Measurements from ENCODE around the gene GALNT13.

Gene GALNT13

DNA sequence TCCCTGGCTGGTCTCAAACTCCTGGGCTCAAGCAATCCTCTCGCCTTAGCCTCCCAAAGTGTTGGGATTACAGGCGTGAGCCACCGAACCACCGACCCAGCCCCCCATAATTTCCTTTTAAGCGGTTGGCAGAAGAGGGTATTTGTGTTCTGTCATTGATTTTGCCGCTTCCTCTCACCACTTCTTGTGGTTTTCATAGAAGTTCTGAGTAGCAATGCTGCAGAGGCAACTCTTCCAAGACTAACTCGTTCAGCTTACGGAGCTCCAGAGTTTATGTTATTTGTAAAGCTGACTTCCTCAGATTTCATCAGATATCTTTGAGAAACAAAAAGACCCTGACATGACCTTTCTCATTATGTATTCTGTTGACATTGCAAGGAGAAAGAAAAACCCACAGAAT is 565.4 kb downstream of the GALNT13 start:
- TF ChIP-seq, protein P1, sequence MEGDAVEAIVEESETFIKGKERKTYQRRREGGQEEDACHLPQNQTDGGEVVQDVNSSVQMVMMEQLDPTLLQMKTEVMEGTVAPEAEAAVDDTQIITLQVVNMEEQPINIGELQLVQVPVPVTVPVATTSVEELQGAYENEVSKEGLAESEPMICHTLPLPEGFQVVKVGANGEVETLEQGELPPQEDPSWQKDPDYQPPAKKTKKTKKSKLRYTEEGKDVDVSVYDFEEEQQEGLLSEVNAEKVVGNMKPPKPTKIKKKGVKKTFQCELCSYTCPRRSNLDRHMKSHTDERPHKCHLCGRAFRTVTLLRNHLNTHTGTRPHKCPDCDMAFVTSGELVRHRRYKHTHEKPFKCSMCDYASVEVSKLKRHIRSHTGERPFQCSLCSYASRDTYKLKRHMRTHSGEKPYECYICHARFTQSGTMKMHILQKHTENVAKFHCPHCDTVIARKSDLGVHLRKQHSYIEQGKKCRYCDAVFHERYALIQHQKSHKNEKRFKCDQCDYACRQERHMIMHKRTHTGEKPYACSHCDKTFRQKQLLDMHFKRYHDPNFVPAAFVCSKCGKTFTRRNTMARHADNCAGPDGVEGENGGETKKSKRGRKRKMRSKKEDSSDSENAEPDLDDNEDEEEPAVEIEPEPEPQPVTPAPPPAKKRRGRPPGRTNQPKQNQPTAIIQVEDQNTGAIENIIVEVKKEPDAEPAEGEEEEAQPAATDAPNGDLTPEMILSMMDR (IDR thresholded peaks at IDR 0.05; ENCODE audit: insufficient read depth, missing control alignments): no peak
- DNase-seq (ENCODE audit: insufficient read length, low spot score) (no peak), FAIRE-seq (no peak)

DNA sequence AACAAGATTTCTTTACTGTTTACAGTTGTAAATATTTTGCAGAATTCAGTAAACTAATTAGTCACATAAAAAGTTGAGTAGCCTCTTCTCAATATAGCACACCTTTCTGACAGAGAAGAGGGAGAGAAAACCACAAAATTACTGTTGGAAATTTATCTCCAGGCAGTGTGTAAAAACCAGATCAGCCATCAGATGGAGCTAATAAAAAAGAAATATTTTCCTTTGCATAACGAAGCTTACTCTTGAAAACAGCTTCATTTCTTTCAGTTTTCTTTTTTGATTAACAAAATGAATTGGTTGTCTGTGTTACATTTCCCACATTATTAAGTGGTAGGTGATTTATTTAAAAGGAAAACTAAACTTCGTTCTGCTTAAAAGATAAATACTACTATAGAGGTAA is 567.4 kb downstream of the GALNT13 start:
- TF ChIP-seq, protein P1 (IDR thresholded peaks at IDR 0.05; ENCODE audit: insufficient read depth, missing control alignments): peak; percentile 54
- DNase-seq (ENCODE audit: insufficient read length, low spot score): no peak
- no peak for FAIRE-seq

DNA sequence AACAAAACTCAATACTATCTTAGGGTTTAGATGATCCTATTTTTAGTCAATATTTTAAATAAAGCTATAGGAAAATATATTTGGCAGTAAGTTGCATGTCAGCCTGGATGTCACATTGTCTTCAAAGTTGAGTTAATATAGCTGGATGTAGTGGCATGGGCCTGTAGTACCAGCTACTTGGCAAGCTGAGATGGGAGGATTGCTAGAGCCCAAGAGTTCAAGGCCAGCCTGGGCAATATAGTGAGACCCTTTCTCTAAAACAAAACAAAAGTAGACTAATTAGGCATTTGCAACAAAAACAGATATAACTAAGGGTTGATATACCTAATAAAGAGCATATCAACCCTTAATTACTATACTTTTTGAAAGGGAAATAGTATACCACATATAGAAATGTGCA is 572.2 kb downstream of the GALNT13 start:
- TF ChIP-seq, protein P1 (IDR thresholded peaks at IDR 0.05; ENCODE audit: insufficient read depth, missing control alignments): no peak
- DNase-seq (ENCODE audit: insufficient read length, low spot score) (no peak), FAIRE-seq (no peak)

DNA sequence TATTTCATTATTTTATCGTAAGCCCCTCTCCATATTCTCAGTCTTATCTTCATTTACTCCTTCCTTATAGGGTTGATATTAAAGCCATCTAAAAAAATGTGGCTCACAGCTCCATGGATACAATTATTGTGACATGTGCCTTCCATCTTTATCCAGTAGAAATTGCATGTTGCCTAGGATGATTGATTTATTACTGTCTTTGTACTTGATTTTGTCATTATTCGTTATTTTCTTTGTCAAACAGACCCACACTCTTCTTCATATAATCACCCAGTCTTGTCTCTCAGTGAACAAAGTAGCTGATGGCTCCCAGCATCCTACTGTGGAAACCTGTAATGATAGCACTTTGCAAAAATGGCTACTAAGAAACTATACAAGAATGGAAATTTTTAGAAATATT is 574.6 kb downstream of the GALNT13 start:
- DNase-seq (ENCODE audit: insufficient read length, low spot score) (no peak), FAIRE-seq (no peak)
- TF ChIP-seq, protein P1 (IDR thresholded peaks at IDR 0.05; ENCODE audit: insufficient read depth, missing control alignments): no peak

DNA sequence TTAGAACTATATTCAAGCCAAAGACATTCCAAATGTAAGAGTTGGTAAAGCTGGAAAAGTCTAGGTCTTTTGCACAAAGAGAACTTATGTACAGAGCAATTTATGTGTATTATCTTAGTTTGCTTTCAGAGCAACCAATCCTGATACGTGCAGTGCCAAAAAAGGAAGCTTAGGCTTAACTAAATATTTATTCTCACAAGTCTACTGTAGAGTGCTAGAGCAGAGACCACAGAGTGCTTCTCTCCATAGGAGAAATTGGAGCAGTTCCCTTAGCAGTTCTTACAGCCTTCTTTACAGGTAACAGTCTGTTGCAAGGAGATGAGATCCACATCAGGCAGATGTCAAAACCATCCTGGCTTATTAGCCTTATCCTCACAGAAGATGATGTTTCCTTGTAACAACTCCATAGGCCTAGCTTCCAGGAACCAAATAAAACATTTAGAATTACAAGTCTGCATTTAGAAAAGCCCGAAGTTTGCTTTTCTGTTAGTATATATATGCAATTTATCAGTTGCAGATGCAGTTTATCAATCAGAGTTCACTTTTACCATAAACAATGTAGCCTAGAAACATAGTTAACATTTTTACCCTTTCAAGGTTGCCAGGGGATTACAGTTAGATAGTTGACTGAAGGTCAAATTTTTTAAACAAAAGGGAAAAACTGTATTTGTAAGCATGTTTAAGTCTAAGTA is 576.2 kb downstream of the GALNT13 start:
- DNase-seq (ENCODE audit: insufficient read length, low spot score) (no peak), FAIRE-seq (no peak)
- TF ChIP-seq, protein P1 (IDR thresholded peaks at IDR 0.05; ENCODE audit: insufficient read depth, missing control alignments): no peak

DNA sequence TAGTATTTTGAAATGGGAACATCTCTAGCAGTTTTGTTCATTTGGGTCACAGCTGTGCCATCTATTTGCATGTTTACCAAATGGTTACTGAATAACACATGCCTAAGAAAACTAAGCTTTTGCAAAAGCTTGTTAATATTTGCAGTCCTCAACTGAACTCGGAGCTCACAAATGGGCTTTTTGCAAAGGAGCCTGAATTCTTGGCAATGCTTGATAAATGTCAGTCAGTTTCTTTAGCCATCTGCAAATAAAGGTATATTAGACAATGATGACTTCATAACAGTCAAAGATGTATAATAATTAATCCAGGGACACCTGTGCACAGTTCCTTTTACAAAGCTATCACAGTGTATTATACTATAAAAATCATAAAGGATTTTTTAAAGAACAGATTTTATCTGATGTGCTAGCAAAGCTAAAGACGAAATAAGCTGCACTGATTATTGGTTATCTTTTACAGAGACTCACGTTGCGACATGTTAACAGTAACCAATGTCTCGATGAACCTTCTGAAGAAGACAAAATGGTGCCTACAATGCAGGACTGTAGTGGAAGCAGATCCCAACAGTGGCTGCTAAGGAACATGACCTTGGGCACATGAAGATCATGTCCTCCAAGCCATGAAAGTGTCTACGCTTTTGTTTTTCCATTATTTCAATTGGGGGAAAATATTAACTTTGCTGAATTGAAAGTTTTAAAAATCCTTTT is 578.4 kb downstream of the GALNT13 start:
- FAIRE-seq (no peak), DNase-seq (ENCODE audit: insufficient read length, low spot score) (no peak)
- TF ChIP-seq, protein P1 (IDR thresholded peaks at IDR 0.05; ENCODE audit: insufficient read depth, missing control alignments): no peak

DNA sequence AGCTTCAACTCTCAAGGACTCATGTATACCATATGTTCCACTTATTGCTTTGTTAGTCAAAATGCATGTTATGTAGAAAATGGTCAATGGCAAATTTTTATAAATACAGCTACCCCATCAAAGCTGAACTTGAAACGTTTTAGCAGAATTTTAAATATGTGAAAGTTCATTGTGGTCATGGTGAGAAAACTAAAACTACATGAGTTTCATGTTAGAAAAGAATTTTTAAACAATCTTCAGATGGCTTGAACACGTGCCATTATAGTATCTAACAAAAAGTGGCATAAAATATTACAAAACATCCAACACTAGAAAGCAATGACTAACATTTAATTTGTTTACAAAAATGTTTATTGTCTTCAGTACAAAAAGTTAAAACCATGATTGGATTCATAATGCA is 580.7 kb downstream of the GALNT13 start:
- FAIRE-seq: peak; percentile 46
- TF ChIP-seq, protein P1 (IDR thresholded peaks at IDR 0.05; ENCODE audit: insufficient read depth, missing control alignments): no peak
- DNase-seq (ENCODE audit: insufficient read length, low spot score): no peak
